ENCODE data around the gene TMPRSS13.

Gene TMPRSS13

DNA sequence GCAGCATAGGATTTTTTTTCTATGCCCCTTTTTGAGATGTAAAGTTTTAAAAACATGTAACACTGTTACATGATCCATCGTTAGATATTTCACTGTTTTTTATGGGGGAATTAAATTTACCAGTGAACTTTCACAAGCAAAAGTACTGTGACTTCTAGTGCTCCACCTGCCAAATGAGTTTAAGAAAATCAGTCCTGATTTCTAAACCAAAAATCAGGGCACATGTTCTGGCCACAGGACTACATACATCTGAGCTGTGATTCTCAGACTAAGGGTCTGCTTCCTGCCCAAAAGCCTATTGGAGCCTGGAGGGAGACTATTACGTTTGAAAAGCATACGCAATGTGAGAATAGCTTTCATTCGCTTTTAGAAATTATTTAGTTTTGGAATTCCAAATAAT is 22.5 kb downstream of the TMPRSS13 start:
- H3K4me3 ChIP-seq (ENCODE audit: low read depth, low read length) = no peak overlapping the region
- TF ChIP-seq, protein P1, sequence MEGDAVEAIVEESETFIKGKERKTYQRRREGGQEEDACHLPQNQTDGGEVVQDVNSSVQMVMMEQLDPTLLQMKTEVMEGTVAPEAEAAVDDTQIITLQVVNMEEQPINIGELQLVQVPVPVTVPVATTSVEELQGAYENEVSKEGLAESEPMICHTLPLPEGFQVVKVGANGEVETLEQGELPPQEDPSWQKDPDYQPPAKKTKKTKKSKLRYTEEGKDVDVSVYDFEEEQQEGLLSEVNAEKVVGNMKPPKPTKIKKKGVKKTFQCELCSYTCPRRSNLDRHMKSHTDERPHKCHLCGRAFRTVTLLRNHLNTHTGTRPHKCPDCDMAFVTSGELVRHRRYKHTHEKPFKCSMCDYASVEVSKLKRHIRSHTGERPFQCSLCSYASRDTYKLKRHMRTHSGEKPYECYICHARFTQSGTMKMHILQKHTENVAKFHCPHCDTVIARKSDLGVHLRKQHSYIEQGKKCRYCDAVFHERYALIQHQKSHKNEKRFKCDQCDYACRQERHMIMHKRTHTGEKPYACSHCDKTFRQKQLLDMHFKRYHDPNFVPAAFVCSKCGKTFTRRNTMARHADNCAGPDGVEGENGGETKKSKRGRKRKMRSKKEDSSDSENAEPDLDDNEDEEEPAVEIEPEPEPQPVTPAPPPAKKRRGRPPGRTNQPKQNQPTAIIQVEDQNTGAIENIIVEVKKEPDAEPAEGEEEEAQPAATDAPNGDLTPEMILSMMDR (IDR thresholded peaks at IDR 0.05; ENCODE audit: low read depth, low read length) = no peak

DNA sequence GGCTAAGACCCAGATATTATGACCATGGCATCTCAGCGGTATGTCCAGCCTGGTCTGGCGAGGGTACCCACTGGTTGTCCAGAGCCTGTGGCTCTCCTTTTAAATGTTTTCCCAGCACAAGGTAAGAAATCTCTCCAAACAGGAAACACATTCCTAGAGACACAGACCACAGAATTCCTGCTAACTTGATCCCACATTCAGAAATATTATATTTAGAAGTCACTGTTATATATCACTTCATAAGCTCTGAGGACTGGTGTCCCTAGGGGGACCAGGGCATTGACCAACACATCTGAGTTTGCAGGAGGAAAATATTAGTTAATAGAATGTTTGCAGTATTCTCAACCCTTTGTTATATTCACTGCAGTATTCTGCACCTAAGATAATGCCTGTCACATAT is 23.1 kb downstream of the TMPRSS13 start:
- TF ChIP-seq, protein P1 (IDR thresholded peaks at IDR 0.05; ENCODE audit: low read depth, low read length) = no peak
- no peak overlapping the region for H3K4me3 ChIP-seq (ENCODE audit: low read depth, low read length)

DNA sequence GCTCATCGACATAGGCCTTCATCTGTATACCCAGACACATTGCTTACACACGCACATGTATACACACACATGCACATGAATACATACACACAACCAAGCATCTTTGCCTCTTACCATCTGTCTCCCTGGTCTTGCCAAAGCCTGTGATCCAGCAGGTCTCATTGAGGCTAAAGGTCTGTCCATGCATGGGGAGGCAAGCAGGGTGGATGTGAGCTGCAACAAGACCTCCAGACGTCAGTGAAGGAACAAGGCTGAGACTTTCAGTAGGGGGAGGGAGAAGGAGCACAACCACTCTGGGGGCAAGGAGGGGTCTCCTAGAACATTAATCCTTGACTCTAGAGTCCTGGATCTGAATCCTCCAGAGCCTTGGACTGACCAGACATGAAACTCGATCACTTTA is 23.7 kb downstream of the TMPRSS13 start:
- TF ChIP-seq, protein P1 (IDR thresholded peaks at IDR 0.05; ENCODE audit: low read depth, low read length) = no peak
- no peak overlapping the region for H3K4me3 ChIP-seq (ENCODE audit: low read depth, low read length)

DNA sequence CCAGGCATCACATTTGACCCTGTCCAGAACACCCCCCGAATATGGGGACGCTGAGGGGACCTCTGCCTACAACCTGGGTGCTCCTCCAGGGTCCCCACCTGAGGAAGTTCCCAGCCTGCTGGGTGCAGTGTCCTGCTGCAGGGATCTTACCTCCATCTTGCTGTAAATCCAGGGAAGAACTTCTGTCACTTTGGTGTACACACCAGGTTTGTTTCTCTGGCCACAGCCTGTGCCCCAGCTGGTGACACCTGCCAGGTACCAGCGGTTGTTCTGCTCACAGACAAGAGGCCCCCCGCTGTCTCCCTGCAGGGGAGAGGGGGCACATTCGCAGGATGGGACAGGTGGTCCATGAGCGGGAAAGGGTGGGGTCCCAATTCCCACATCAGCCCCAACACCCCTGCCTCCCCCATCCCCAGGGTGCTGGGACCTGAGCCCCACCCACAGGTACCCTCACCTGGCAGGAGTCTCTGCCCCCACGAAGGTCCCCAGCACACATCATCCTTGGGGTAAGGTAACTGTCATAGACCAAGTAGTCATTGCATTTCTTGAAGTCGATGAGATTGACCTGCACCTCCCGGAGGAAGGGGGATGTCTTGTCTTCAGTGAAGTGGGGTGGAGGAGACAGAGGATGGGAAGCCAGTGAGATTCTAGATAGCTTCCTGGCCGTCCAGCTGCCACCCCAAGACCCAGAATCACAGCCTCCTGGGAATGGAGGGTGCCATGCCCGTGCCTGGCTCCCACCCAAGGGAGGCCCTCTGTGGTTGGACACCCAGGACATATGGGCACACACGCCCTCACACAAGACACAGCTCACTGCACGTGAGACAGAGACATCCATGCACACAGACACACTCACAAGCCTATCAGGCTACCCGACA is 25.5 kb downstream of the TMPRSS13 start:
- TF ChIP-seq, protein P1 (IDR thresholded peaks at IDR 0.05; ENCODE audit: low read depth, low read length) = no peak

DNA sequence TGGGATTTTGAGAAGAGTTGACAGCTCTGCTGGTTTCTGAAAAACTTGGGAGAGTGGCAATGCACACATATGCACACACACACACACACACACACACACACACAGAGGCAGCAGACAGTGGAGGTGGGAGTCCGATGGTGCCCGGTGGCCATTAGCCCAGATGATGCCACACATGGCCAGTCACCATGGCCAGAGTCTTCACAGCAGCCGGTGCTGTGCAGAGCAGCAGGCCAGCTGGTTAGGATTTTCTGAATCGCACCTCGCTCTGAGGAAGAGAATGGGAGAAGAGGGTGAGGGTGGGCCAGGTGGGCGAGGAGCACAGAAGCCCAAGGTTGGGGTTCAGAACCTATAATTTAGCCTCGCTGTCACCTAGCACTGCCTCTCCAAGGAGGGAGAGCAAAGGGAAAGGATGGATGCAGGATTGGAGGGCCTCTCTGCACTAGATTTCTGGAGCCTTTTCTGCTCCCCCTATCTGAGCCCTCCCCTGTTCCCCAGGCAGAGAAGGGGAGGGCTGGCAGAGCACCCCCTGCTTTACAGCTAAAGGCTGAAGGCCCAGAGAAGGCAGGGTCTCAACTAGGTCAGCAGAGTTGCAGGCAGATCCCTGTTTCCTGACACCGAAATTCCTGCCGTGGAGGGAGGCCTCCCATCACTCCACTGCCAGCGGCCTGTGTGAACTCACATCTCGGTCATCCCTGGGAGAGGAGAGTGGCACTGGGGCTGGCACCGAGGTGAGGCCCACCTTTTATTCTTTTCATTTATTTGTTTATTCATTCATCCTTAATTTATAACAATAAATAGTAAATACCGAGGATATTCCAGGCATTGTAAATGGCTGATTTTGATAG is 27.0 kb downstream of the TMPRSS13 start:
- H3K4me3 ChIP-seq (ENCODE audit: low read depth, low read length) = no peak overlapping the region
- TF ChIP-seq, protein P1 (IDR thresholded peaks at IDR 0.05; ENCODE audit: low read depth, low read length) = no peak

More for the DNA sequence above, 25.5 kb downstream of the TMPRSS13 start:
- no peak overlapping the region for H3K4me3 ChIP-seq (ENCODE audit: low read depth, low read length)

DNA sequence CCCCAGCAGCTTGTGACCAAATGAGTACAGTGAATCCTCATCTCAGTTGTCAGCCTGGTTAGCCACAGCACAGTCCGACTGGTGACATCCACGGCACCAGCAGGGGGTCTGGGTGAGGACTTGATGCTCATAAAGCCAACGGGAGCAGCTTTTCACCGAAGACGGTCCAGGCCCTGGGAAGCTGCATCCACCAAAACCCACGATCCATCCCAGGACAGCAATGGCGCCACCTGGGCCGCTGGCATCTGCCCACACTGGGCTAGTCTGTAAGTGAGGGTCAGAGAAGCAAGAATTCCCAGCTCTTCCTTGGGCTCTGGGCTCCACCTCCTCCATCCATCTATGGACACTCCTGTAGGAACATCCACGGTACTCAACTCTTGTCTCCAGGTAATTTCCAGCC is 27.6 kb downstream of the TMPRSS13 start:
- no peak overlapping the region for H3K4me3 ChIP-seq (ENCODE audit: low read depth, low read length)
- TF ChIP-seq, protein P1 (IDR thresholded peaks at IDR 0.05; ENCODE audit: low read depth, low read length) = no peak
